Measurements from ENCODE around the gene CEMIP.

Gene CEMIP

GRCh38 chr15:80929225-80929624 lies 150.1 kb downstream of the CEMIP start:
- peak overlapping the region; percentile 39 for H3K27ac ChIP-seq
- peak; percentile 46 for DNase-seq
- no peaks in the 10 kb centered on the region for H3K27me3 ChIP-seq (replicated peaks)
- H3K36me3 ChIP-seq (replicated peaks): no peaks in the 10 kb centered on the region
- H3K4me3 ChIP-seq (ENCODE audit: low read depth, low read length): no peak overlapping the region
- TF ChIP-seq CTCF (IDR thresholded peaks at IDR 0.05; ENCODE audit: low read depth, low read length, missing control alignments): no peak
- in situ Hi-C loops (cut with HindIII; ENCODE audit: low pct_ligation_motif_present, low sequenced_read_pairs): no loop called here

GRCh38 chr15:80929689-80930088 lies 150.5 kb downstream of the CEMIP start:
- H3K27me3 ChIP-seq (replicated peaks): no peaks in the 10 kb centered on the region
- DNase-seq: peak; percentile 17
- no peak for TF ChIP-seq CTCF (IDR thresholded peaks at IDR 0.05; ENCODE audit: low read depth, low read length, missing control alignments)
- no peaks in the 10 kb centered on the region for H3K36me3 ChIP-seq (replicated peaks)
- peak overlapping the region; percentile 39 for H3K27ac ChIP-seq
- in situ Hi-C loops (cut with HindIII; ENCODE audit: low pct_ligation_motif_present, low sequenced_read_pairs): no loop called here
- H3K4me3 ChIP-seq (ENCODE audit: low read depth, low read length): no peak overlapping the region

GRCh38 chr15:80931191-80931590 lies 152.0 kb downstream of the CEMIP start:
- Histone ChIP-seq H3K36me3 (replicated peaks) (no peaks in the 10 kb centered on the region), H3K27ac (no peak overlapping the region)

GRCh38 chr15:80931721-80932512 lies 152.7 kb downstream of the CEMIP start:
- no peak for DNase-seq
- no peak for TF ChIP-seq CTCF (IDR thresholded peaks at IDR 0.05; ENCODE audit: low read depth, low read length, missing control alignments)
- H3K27me3 ChIP-seq (replicated peaks): no peaks in the 10 kb centered on the region
- in situ Hi-C loops (cut with HindIII; ENCODE audit: low pct_ligation_motif_present, low sequenced_read_pairs): no loop called here
- H3K36me3 ChIP-seq (replicated peaks): no peaks in the 10 kb centered on the region
- H3K4me3 ChIP-seq (ENCODE audit: low read depth, low read length): no peak overlapping the region
- no peak overlapping the region for H3K27ac ChIP-seq

More at GRCh38 chr15:80931191-80931590, 152.0 kb downstream of the CEMIP start:
- in situ Hi-C loops (cut with HindIII; ENCODE audit: low pct_ligation_motif_present, low sequenced_read_pairs): no loop called here
- Histone ChIP-seq H3K4me3 (ENCODE audit: low read depth, low read length) (no peak overlapping the region), H3K27me3 (replicated peaks) (no peaks in the 10 kb centered on the region)
- DNase-seq: no peak
- no peak for TF ChIP-seq CTCF (IDR thresholded peaks at IDR 0.05; ENCODE audit: low read depth, low read length, missing control alignments)

- in situ Hi-C loops (cut with HindIII; ENCODE audit: low pct_ligation_motif_present, low sequenced_read_pairs): no loop called here
- H3K27ac ChIP-seq: no peak overlapping the region
- DNase-seq: no peak
- no peaks in the 10 kb centered on the region for H3K27me3 ChIP-seq (replicated peaks)
- no peak overlapping the region for H3K4me3 ChIP-seq (ENCODE audit: low read depth, low read length)
- no peak for TF ChIP-seq CTCF (IDR thresholded peaks at IDR 0.05; ENCODE audit: low read depth, low read length, missing control alignments)
- H3K36me3 ChIP-seq (replicated peaks): no peaks in the 10 kb centered on the region
Observed at GRCh38 chr15:80932513-80932815, 153.3 kb downstream of the CEMIP start.

GRCh38 chr15:80932989-80933388 lies 153.8 kb downstream of the CEMIP start:
- no peak overlapping the region for H3K27ac ChIP-seq

More at GRCh38 chr15:80932989-80933388, 153.8 kb downstream of the CEMIP start:
- Histone ChIP-seq H3K36me3 (replicated peaks) (no peaks in the 10 kb centered on the region), H3K27me3 (replicated peaks) (no peaks in the 10 kb centered on the region), H3K4me3 (ENCODE audit: low read depth, low read length) (no peak overlapping the region)
- TF ChIP-seq CTCF (IDR thresholded peaks at IDR 0.05; ENCODE audit: low read depth, low read length, missing control alignments): no peak
- in situ Hi-C loops (cut with HindIII; ENCODE audit: low pct_ligation_motif_present, low sequenced_read_pairs): no loop called here
- DNase-seq: peak; percentile 14
